NCI-H510A treated with DMSO at 0.1 percent for 48 hours (cell line): ENCODE measurements around the gene RAC2.
A peak's percentile ranks its signal among the peaks of the same experiment; 100 is the strongest.
"Not testable (repeated sequence)": the region's sequence is repeated elsewhere in the genome, so short reads cannot be mapped to it uniquely, and the experiment has no call there.

Source experiments
- DNase-seq: peaks from one replicate; lab custom pipeline; 2025; lab: John Stamatoyannopoulos, UW

RAC2 gene

DNA sequence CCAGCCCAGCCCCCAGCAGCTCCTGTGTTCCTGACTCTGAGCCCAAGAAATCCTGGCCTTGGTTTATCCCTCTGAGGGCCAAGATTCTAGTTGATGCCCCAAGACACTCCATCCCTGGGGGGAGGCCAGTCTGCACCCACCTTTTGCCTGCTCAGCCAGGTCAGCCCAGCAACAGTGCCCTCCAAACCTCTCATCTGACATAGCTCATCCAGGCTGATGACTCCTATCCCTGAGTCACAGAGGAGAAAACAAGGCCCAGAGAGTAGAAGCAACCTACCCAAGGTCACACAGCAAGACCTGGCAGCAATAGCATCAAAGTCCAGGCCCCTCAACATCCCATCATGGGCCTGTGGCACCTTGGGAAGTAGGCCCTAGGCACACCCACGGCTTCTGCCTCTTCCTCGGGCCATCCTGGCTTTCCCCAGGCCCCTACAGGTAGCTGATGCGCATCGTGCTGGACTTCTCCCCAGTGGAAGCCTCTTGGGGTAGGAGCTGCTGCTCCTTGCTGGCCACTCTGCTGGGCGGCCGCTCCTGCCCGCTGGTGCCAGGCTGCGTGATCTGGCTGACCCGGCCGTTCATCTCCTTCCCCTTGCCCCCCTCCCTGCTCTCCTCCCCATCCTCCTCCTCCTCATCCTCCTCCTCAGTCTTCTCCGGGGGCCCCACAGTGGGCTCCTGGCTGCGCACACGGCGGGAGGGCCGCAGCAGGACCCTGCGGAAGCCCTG, 37.8 kb downstream of the RAC2 start:
- no peak for DNase-seq

DNA sequence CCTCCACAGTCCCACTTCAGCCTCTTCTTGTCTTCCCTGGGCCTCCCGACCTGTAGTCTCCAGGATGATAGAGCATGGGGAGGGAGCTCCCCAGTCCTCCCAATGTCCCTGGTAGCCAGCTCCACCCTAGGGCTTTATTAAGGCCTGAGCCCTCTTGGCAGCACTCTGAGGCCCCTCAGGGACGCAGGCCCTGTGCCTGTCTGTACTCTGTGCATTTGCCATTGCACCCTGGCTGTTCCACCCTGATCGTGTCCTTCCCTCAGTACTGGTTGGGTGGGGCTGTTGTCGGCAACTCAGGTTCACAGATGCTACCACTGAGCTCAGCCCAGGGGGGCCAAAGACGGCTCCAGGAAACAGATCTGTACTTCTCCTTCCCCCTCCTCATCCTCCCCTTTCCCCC, 39.0 kb downstream of the RAC2 start:
- DNase-seq, result no peak

DNA sequence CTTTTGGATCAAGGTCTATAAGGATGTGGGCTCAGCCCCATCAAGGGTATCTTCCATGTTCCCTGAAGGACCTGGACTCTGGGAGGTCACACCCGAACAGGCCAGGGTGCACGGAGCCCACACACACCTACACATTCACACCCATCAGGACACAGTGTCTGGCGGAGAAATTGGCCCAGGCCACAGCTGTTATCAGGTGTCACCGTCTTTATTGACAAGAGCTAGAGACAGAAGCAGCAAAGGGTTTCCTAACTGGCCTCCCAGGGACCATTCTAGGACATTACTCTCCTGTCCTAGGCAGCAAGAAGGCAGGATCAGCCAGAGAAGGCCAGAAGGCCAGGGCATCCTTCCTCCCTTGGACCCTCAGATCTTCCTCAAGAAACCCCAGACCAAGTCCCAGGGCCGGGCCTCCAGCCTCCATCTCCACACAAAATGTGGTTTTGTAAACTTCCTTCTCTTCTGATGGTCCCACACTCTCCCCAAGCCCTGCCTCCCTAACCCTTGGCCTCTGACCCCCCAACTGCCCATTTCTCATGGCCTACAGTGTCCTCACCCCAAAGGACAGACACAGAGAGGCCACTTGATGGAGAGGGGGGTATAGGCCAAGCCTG, 39.9 kb downstream of the RAC2 start:
- no peak for DNase-seq

DNA sequence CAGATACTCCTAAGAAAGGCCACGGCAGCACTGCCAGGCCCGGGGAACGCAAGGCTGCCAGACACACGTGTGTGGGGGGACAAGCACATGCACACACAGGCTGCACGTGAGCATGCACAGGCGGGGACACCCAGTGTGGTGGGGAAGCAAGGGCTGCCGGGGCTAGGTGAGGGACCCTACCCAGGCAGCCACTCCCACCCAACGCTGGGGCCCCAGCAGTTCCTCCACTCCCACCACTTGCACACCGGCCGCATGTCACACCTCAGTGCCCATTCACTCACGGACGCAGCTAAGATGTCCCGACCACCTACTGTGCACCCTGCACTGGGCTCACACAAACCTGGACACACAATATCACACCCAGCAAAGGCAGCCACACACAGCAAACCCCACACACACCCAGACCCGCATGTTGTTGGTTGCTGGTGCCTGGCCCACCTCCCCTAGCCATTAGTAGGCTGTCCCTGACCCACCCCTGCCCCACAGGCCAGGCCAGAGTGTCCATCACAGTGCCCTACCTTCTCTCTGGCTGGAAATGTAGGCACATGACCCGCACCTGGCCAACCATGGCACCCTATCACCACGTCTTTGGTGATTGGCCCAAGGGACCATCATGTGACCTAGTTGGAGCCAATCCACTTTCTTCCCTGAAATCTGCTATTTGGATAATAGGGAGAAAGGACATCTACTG, 40.6 kb downstream of the RAC2 start:
- DNase-seq, result no peak

DNA sequence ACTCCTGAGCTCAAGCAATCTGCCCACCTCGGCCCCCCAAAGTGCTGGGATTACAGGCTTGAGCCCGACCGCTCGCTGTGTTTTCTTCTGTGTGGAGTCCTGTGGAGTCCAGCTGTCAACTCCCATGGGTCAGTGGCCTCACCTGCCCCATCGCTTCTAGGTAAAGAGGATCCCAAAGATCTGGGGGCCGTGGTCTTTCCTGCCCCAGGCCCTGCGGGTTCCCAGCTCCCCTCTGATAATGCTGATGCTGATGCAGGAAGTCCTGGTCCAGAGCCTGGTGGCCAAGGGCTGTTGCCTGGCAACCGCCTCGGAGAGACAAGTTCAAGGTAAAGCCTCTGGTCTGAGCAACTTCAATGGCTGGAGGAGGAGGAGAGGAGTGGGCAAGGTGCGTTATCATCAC, 41.4 kb downstream of the RAC2 start:
- DNase-seq, result no peak

DNA sequence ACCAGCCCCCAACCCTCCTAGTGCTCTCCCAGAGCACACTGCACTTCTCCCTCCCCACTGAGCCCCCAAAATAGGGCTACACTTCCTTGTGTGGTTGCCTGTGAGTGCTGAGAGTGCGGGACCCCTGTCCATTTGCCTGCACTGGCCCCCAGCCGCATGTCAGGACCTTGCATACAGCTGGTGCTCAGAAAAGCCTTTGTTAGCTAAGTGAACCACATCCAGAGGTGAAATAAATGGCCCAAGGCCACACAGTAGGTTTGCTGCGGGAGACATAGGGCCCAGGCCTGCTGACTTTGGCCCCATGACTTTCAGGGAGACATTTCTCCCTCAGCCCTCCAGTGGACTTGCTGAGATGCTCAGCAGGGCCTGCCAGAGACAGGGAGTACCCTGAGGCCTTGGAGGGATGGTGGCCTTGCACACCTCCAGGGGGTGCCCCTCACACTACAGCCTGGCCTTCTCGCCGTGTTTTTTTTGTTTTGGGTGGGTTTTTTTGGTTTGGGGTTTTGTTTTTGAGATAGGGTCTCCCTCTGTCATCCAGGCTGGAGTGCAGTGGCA, 42.0 kb downstream of the RAC2 start:
- no peak for DNase-seq

DNA sequence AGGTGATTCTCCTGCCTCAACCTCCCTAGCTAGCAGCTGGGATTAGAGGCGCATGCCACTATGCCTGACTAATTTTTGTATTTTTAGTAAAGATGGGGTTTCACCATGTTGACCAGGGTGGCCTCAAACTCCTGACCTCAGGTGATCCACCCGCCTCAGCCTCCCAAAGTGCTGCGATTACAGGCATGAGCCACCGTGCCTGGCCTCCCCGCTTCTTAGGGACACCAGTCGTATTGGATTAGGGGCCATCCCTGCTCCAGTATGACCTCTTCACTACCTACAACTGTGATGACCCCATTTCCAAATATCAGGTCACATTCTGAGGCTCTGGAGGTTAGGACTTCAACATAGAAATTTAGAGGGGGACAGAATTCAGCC, 42.6 kb downstream of the RAC2 start:
- not testable (repeated sequence) for DNase-seq

DNA sequence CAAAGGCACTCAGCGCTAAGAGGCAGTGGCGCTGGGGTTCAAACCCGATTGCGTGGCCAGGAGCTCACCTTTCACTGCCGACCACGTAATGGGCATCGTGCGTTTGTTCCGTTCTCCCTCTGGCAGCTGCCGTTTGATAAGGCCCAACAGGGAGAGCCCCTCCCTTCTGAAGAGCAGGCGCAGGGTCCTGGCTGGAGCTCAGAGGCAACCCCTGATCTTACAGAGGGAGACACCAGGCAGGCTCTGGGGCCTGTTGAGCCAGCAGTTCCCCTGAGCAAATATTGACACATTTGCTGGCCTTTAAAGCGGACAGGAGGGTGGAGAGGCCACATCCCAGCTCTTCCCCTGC, 44.3 kb downstream of the RAC2 start:
- no peak for DNase-seq

DNA sequence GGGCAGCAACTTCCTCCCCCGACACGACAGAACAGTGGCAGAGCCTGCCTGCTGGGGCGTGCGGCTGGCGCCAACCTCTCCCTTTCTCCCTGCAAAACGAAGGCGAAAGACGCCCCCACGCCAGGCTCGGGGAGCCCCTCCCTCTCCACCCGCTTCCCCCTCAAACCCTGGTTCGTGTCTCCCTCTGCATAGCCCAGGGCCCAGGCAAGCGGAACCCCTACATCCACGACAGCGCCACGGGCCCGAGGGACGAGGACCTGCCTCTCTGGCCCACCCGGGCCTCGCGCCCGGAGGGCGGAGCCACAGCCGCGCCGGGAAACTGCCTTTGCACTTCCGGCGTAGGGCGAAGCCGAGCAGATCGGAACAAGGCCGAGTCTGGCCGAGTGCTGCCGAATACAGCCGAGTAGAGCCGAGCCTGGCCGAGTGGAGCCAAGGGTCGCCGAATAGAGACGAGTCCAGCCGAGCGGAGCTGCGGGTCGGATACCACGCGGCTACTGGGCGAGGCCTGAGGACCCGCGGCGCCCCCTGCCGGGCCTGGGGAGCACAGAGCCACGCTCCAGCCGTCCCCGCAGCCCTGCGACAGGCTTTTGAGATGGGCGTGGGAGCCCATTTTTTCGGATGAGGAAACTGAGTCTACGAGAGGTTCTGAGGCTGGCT, 44.8 kb downstream of the RAC2 start:
- peak; percentile 33 for DNase-seq

DNA sequence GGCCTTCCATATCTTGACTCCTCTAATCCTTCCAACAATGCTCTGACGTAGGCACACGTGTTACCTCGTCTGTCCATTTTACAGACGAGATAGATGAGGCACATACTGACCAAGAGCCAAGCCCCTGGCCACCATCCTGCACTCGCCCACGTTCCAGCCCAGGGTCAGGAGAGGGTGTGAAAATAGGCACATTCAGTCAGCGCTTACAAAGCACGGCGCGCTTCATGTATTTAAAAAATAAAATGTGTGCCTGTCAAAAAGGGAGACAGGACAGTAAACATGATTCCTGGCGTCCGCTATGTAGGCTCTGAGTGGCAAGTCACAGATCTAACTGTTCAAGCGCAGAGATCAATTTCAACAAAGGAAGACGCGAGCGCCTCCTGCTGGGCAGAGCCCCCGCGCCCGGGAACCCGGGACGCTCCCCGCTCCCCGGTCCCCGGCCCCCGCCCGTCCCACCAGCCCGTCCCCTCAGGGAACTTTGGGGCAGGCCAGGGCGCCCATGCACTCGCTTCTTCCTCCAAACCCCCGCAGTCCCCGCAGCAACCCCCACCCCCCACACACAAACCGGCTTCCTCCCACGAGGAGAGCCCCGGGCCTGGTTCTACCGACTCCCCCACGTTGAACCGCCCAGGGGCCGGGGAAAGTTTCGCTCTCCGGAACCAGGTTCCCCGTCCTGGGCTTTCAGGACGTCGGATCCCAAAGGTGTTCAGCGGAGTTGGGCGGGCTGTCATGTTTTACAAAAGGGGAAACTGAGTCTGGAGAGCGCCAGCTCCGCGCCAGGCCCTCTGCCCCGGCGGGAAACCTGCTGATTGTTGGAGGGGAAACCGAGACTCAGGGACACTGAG, 45.6 kb downstream of the RAC2 start:
- DNase-seq, result no peak

DNA sequence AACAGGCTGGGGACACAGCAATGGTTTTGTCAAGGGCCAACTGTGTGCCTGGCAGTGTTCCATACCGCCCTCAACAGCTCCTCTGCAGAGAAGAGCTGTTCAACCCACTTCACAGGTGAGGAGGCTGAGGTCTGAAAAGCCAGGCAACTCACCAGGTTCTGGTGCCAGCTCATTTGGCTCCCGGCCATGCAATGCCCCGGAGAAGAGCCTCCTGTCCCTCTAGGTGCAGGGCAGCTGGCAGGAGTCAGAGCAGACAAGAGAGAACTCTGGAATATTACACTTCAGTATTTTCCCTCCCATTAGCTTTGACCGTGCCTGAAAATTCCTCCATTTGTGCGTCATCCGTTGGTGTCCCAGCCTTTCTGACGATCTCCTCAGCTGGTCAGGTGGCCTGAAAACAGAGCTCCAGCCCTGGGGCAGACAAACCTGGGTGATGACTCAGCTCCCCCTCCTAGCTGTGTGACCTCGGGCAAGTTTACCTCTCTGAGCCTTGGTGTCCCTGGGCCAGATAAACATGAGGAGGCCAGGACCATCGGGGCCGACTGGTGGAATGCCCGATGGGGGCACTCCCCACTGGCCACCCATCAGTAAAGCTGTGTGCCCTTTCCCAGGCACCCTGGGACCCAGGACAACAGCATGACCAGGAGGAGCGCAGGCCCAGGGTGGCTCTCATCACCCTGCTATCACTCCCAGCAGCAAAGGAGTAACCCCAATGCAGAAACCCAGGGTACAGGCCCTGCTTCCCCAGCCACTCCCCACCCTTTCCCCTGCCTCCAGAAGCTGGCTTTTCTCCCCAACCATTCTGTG, 46.4 kb downstream of the RAC2 start:
- no peak for DNase-seq

DNA sequence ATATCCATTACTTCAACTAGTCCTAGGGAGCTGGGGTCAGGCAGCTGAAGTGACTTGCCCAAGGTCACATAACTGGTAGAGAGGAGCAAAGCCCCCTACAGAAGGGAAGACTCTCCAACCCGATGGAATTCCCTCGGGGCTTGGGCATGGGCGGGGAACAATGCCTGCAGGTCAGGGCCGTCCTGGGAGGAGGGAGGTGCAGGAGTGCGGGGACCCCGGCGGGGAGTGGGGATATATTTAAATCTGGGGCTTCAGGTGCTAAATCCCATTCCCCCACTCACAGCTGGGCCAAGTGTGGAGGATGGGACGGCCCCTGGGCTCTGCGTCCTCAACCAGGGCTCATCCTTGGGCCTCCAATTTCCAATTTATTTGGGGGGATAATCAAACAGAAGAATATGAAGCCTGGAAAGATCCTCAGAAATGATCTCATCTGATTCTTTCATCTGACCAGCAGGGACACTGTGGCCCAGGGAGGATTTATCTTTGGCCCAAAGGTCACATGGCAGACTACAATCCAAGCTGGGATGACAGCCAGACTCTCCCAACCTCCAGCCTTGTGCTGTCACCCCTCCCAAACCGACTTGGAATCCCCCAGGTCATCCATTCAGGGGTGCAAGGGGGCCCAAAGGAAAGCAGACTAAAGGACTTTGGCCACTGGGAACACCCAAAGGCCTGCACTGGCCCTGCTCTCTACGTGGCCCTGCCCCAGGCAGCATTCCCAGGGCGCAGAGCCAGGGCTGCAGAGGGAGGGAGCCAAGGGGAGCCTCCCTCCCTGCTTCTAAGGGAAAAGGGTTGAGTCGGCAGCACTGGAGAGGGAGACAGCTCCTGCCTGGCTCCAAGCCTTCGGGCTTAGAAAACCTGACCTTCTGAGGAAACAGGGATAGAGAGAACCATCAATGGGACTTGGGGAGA, 47.3 kb downstream of the RAC2 start:
- DNase-seq, result no peak

DNA sequence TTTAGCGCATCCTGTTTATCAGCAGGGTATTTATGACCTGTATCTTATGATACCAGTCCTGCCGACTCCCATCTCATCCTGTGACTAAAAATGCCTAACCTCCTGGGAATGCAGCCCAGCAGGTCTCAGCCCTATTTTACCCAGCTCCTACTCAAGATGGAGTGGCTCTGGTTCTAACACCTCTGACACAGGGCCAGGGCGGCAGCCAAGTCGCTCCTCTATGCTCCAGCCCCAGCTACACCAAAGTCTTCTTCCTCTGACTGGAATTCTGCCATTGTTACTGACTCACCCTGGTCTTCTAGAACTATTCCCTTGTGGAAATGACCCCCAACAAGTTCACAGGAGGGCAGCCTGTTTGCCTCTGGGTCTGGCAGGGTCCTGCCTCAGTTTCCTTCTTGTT, 48.1 kb downstream of the RAC2 start:
- DNase-seq, result no peak

DNA sequence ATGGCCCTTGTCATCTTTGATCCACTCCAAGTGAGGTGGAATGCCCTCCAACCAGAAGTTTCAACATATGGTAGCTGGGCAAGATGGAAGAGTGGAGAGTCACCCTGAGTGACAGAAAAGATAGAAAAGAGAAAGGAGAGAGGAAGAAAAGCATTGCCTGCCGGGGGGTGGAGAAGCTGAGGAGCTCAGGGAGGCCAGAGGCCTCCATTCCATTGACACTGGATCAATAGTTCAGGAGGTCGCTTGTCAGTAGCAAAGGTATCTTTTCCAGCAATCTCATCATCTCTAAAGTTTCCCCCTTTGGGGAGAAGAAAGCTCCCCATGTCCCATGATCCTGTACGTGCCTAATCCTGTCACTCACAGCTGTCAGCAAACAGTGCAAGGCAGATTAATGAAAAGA, 49.3 kb downstream of the RAC2 start:
- no peak for DNase-seq

DNA sequence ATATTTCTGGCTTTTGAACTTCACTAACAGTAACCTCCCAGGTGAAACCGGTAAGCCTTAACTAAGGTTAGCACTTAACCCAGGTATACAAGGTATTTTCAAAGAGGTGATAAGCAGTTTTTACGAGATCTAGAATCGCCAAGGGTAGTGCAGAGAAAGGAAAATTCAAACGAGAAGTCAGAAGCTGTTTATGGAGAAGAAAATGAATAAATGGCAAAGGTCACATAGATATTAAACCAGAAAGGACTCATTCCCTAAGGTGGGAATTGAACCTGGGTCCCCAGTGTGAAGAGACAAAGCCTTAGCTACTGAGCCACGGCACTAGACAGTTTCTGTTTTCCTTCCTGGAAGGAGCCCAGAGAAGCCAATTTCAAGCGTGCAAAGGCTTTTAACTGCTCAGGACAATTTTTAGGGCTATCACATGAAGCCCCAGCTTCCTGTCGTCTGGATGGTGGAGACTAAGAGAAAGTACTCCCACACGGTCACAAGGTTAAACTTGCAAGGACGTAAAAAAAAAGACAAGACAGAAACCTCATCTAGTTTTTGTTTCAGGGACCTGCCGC, 50.4 kb downstream of the RAC2 start:
- no peak for DNase-seq

DNA sequence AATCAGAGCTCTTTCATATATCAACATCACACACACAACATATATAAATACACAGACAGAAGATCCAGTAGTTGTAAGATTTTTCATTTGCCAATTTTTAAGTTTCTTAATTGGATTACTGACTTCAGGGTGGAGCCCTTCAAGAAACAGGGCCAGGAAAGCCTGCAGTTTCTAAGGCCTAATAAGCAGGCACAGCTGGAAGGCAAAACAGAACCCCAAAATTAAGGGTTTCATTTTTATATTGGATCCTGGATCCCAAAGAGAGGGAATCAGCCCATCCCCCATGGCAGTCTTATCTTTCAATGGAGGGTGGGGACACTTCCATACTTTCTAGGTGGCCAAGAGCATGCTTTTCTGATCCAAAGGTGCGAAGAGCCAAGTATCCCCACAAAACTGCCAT, 51.3 kb downstream of the RAC2 start:
- DNase-seq, result no peak

DNA sequence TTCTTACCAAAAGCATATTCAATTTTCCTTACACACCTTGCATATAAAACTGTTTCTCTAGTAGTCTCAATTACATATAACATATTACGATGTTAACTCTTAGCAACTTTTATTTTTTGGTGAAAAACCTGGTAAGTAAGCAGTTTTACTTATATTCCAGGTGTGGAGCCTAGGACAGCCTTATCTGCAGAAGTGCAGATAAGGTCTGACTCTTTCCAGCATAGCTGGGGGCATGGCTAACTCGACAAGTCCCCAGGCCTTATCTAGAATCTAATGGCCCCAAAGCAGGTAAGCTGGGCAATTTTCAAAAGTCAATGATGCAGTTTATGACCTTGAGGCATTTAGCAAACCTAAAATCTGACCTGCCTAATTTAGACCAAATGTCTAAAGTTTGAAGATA, 51.9 kb downstream of the RAC2 start:
- no peak for DNase-seq

DNA sequence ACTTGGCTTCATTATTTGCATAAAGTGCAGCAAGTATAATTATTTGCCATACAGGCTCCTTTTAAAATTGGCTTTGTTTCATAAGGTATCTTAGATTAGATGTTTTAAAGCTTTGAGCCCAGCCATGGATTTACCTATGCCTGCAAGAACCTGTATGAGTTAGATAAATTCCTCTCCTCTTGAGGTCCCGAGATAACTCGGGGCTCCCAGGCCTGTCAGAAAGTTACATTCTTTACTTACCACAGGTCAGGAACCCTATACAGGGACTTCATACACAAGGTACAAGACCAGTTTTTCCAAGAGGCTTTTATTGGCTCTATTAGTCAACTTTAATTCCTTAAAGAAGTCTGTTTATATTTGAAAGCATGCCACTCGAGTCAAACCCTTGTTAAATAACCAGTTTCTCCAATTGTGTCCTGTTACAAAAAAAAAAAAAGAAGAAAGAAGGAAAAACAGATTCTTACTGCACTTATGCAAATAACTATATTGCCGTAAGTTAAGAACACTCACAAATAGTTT, 53.7 kb downstream of the RAC2 start:
- no peak for DNase-seq

DNA sequence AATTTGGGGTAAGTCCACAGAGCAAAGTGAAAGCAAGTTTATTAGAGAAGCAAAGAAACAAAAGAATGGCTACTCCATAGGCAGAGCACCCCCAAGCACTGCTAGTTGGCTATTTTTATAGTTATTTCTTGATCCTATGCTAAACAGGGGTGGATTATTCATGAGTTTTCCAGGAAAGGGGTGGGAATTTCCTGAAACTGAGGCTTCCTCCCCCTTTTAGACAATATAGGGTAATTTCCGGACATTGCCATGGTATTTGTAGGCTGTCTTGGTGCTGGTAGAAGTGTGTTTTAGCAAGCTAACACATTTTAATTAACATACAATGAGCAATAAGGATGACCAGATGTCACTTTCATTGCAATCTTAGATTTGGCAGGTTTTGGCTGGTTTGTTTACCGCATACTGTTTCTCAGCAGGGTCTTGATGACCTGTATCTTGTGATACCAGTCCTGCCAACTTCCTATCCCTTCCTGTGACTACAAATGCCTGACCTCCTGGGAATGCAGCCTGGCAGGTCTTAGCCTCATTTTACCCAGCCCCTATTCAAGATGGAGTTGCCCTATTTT, 55.1 kb downstream of the RAC2 start:
- DNase-seq, result no peak
